HepG2 (cell line): ENCODE results near the gene TCFL5. TPM values are rescaled to one million over a fixed set of nuclear protein-coding genes. Genes with fewer than 3 reads are reported as not detected.

ENCODE experiments used
- CHD2 ChIP-seq: IDR thresholded peaks from 2 replicates; pipeline ENCODE4 v1.6.1; 2011; ENCODE audit warnings: low read depth, low read length, improper control_type of control experiment
- HHEX ChIP-seq: IDR thresholded peaks from 2 replicates; pipeline ENCODE4 v1.6.1; 2016; ENCODE audit warnings: control low read depth
- IRF9 ChIP-seq: sonication (generic); formaldehyde crosslinking; IDR thresholded peaks from 2 replicates; pipeline ENCODE4 v1.8.0; 2022; ENCODE audit warnings: missing genetic modification reagents, mild to moderate bottlenecking, borderline replicate concordance
- KDM4B ChIP-seq: sonication (generic); formaldehyde crosslinking; IDR thresholded peaks from 2 replicates; pipeline ENCODE4 v1.4.0; 2020; ENCODE audit warnings: missing genetic modification reagents
- KLF12 ChIP-seq: sonication (generic); formaldehyde crosslinking; IDR thresholded peaks from 2 replicates; pipeline ENCODE4 v1.4.0; 2020; ENCODE audit warnings: missing genetic modification reagents, borderline replicate concordance
- KLF6 ChIP-seq: IDR thresholded peaks from 2 replicates; pipeline ENCODE4 v1.8.0; 2016; ENCODE audit warnings: missing biosample characterization, missing genetic modification reagents
- MBNL3 ChIP-seq: fragments of 250-450 bp; sonication (Bioruptor Pico); conservative IDR thresholded peaks from 2 replicates; pipeline ENCODE4 v1.8.0; 2022; ENCODE audit warnings: mild to moderate bottlenecking, inconsistent platforms
- PHB2 ChIP-seq: fragments of 450-650 bp; IDR thresholded peaks from 2 replicates; pipeline ENCODE4 v1.6.1; 2018; ENCODE audit not compliant: partially characterized antibody
- SETDB1 ChIP-seq: sonication (generic); formaldehyde crosslinking; IDR thresholded peaks from 2 replicates; pipeline ENCODE4 v1.5.1; 2020; ENCODE audit warnings: missing genetic modification reagents, mild to moderate bottlenecking, borderline replicate concordance
- SNAPC2 ChIP-seq: sonication (generic); formaldehyde crosslinking; IDR thresholded peaks from 2 replicates; pipeline ENCODE4 v1.8.1; 2022; ENCODE audit warnings: mild to moderate bottlenecking, missing genetic modification reagents
- ZBTB37 ChIP-seq: sonication (generic); formaldehyde crosslinking; IDR thresholded peaks from 2 replicates; pipeline ENCODE4 v1.4.0; 2020; ENCODE audit warnings: mild to moderate bottlenecking, missing genetic modification reagents
- ZNF224 ChIP-seq: sonication (generic); formaldehyde crosslinking; IDR thresholded peaks from 2 replicates; pipeline ENCODE4 v1.5.0; 2020; ENCODE audit warnings: mild to moderate bottlenecking, missing genetic modification reagents
- ZNF501 ChIP-seq: sonication (generic); formaldehyde crosslinking; IDR thresholded peaks from 2 replicates; pipeline ENCODE4 v1.5.1; 2020; ENCODE audit warnings: mild to moderate bottlenecking, moderate library complexity, missing genetic modification reagents
- ZNF580 ChIP-seq: IDR thresholded peaks from 2 replicates; pipeline ENCODE4 v1.6.1; 2016; ENCODE audit warnings: low read depth, borderline replicate concordance
- ZNF615 ChIP-seq: sonication (generic); formaldehyde crosslinking; IDR thresholded peaks from 2 replicates; pipeline ENCODE4 v1.5.0; 2020; ENCODE audit warnings: mild to moderate bottlenecking, missing genetic modification reagents, borderline replicate concordance
- ZNF747 ChIP-seq: sonication (generic); formaldehyde crosslinking; IDR thresholded peaks from 2 replicates; pipeline ENCODE4 v1.8.1; 2023; ENCODE audit warnings: missing genetic modification reagents, mild to moderate bottlenecking, borderline replicate concordance
- ZNF883 ChIP-seq: sonication (generic); formaldehyde crosslinking; IDR thresholded peaks from 2 replicates; pipeline ENCODE4 v1.5.1; 2020; ENCODE audit warnings: mild to moderate bottlenecking, missing genetic modification reagents; ENCODE audit errors: not compliant biosample characterization
- polyA plus RNA-seq, 8 experiments: library from polyadenylated mRNA; depleted of rRNA in 3 of 8; stranded (reverse) in 7 of 8; unstranded in 1 of 8; fragments of >200 nt; fragmentation: Illumina TruSeq in 4 of 8; extraction: Trizol in 4 of 8; gene quantifications; 2 replicates each; pipeline versions ENCODE4 v1.2.1 to v1.2.3, GENCODE V29; 2011 to 2016; ENCODE audit warnings: low read depth in 4 of 8, missing spikeins in 1 of 8, mixed read lengths in 1 of 8; ENCODE audit not compliant: insufficient read depth in 1 of 8
- total RNA-seq, 5 experiments: library from RNA; depleted of rRNA; stranded (reverse); fragments of >200 nt; fragmentation: Illumina TruSeq; extraction: Trizol; gene quantifications; 2 replicates each; pipeline ENCODE4 v1.2.3, GENCODE V29; 2016; ENCODE audit warnings: low read depth in 1 of 5
- TF ChIP-seq, protein P1 (sequence below): sonication (generic); formaldehyde crosslinking; IDR thresholded peaks from 2 replicates; pipeline ENCODE4 v1.5.1; 2020; ENCODE audit warnings: missing genetic modification reagents, mild to moderate bottlenecking, borderline replicate concordance
- TF ChIP-seq, protein P2 (sequence below): sonication (generic); formaldehyde crosslinking; IDR thresholded peaks from 2 replicates; pipeline ENCODE4 v1.5.0; 2020; ENCODE audit warnings: mild to moderate bottlenecking, missing genetic modification reagents
- TF ChIP-seq, protein P3 (sequence below): IDR thresholded peaks from 2 replicates; pipeline ENCODE4 v1.6.1; 2016; ENCODE audit warnings: missing genetic modification reagents, missing compliant biosample characterization
- TF ChIP-seq, protein P4 (sequence below): sonication (generic); formaldehyde crosslinking; IDR thresholded peaks from 2 replicates; pipeline ENCODE4 v1.4.0; 2020; ENCODE audit warnings: missing genetic modification reagents, low read depth, mild to moderate bottlenecking, borderline replicate concordance

Gene TCFL5
- total and polyA plus RNA-seq, 2 of the 13 experiments (the other 11 are each of a cell fraction or from before 2014, with no cell fraction given) = 14.8 to 20.0 TPM

GRCh38 chr20:62815066-62815991 lies 46.3 kb downstream of the TCFL5 start (continued):
- TF ChIP-seq ZNF747 (CRISPR knock-in tag) (0 out of 2 replicates have a peak, but pooled peaks have one; percentile 14), KDM4B (CRISPR knock-in tag) (no peak), SNAPC2 (CRISPR knock-in tag) (no peak), IRF9 (no peak; the same call in 1 of the 2 replicates), CHD2 (no peak), ZNF615 (CRISPR knock-in tag) (no peak), PHB2 (no peak), ZNF883 (CRISPR knock-in tag) (no peak), ZNF501 (CRISPR knock-in tag) (peak; percentile 80), ZNF224 (CRISPR knock-in tag) (no peak), ZNF580 (CRISPR knock-in tag) (peak; percentile 89), SETDB1 (CRISPR knock-in tag) (no peak), KLF12 (CRISPR knock-in tag) (no peak), HHEX (no peak), MBNL3 (no peak), KLF6 (CRISPR knock-in tag) (no peak), ZBTB37 (CRISPR knock-in tag) (no peak)
- TF ChIP-seq, protein P1, sequence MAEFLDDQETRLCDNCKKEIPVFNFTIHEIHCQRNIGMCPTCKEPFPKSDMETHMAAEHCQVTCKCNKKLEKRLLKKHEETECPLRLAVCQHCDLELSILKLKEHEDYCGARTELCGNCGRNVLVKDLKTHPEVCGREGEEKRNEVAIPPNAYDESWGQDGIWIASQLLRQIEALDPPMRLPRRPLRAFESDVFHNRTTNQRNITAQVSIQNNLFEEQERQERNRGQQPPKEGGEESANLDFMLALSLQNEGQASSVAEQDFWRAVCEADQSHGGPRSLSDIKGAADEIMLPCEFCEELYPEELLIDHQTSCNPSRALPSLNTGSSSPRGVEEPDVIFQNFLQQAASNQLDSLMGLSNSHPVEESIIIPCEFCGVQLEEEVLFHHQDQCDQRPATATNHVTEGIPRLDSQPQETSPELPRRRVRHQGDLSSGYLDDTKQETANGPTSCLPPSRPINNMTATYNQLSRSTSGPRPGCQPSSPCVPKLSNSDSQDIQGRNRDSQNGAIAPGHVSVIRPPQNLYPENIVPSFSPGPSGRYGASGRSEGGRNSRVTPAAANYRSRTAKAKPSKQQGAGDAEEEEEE (CRISPR knock-in tag) = no peak
- TF ChIP-seq, protein P2, sequence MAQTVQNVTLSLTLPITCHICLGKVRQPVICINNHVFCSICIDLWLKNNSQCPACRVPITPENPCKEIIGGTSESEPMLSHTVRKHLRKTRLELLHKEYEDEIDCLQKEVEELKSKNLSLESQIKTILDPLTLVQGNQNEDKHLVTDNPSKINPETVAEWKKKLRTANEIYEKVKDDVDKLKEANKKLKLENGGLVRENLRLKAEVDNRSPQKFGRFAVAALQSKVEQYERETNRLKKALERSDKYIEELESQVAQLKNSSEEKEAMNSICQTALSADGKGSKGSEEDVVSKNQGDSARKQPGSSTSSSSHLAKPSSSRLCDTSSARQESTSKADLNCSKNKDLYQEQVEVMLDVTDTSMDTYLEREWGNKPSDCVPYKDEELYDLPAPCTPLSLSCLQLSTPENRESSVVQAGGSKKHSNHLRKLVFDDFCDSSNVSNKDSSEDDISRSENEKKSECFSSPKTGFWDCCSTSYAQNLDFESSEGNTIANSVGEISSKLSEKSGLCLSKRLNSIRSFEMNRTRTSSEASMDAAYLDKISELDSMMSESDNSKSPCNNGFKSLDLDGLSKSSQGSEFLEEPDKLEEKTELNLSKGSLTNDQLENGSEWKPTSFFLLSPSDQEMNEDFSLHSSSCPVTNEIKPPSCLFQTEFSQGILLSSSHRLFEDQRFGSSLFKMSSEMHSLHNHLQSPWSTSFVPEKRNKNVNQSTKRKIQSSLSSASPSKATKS (CRISPR knock-in tag) = no peak
- TF ChIP-seq, protein P3, sequence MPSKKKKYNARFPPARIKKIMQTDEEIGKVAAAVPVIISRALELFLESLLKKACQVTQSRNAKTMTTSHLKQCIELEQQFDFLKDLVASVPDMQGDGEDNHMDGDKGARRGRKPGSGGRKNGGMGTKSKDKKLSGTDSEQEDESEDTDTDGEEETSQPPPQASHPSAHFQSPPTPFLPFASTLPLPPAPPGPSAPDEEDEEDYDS (CRISPR knock-in tag) = peak; percentile 66; the same call in 1 of the 2 replicates
- TF ChIP-seq, protein P4, sequence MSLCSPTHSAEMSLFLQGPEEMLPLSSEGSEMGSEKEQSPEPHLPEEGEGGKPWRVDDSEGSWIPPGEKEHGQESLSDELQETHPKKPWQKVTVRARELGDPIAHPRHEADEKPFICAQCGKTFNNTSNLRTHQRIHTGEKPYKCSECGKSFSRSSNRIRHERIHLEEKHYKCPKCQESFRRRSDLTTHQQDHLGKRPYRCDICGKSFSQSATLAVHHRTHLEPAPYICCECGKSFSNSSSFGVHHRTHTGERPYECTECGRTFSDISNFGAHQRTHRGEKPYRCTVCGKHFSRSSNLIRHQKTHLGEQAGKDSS (CRISPR knock-in tag) = 0 out of 2 replicates have a peak, but pooled peaks have one; percentile 77
